Activated T-helper 1 cell treated with anti-CD3 and anti-CD28 coated beads, Interleukin-12 subunit alpha, Interleukin-12 subunit beta, Interleukin-2, Interleukin-4 antibody, amounts not matched to agents 30 ng/mL and 10 ng/mL and 1 ng/mL, durations not matched to agents 14 hours and 24 hours and 36 hours (primary cell): ENCODE data around the gene USP47. TPM values are rescaled to one million over a fixed set of nuclear protein-coding genes. Genes with fewer than 3 reads are reported as not detected.

ENCODE experiments used
- DNase-seq: peaks from one replicate; pipeline ENCODE4 v3.0.0; 2021; ENCODE audit warnings: low spot score
- H3K27ac Mint-ChIP-seq: one replicate; pipeline ENCODE4 v1.8.0; 2021; ENCODE audit warnings: mild to moderate bottlenecking, mixed read lengths
- H3K27me3 Mint-ChIP-seq: one replicate; pipeline ENCODE4 v1.8.0; 2022; ENCODE audit warnings: mild to moderate bottlenecking, moderate library complexity, mixed read lengths; ENCODE audit not compliant: insufficient read depth
- H3K36me3 Mint-ChIP-seq: one replicate; pipeline ENCODE4 v1.8.0; 2021; ENCODE audit warnings: low read depth, mixed read lengths
- H3K4me1 Mint-ChIP-seq: one replicate; pipeline ENCODE4 v1.8.0; 2021; ENCODE audit warnings: low read depth, mixed read lengths
- H3K4me3 Mint-ChIP-seq: one replicate; pipeline ENCODE4 v1.8.0; 2021; ENCODE audit warnings: mild to moderate bottlenecking, moderate library complexity, mixed read lengths
- H3K9me3 Mint-ChIP-seq: one replicate; pipeline ENCODE4 v1.8.0; 2021; ENCODE audit warnings: mixed read lengths
- intact Hi-C: fragments of 100-400 bp; cut with micrococcal nuclease; formaldehyde crosslinking; loops from one replicate; pipeline ENCODE4 v1.15.1; 2024
- total RNA-seq: library from RNA; stranded (reverse); gene quantifications from 2 replicates; pipeline ENCODE4 v1.2.3, GENCODE V29; 2022

The USP47 gene
- total RNA-seq, 1 donor from 2014 or later: 52.0 TPM

DNA sequence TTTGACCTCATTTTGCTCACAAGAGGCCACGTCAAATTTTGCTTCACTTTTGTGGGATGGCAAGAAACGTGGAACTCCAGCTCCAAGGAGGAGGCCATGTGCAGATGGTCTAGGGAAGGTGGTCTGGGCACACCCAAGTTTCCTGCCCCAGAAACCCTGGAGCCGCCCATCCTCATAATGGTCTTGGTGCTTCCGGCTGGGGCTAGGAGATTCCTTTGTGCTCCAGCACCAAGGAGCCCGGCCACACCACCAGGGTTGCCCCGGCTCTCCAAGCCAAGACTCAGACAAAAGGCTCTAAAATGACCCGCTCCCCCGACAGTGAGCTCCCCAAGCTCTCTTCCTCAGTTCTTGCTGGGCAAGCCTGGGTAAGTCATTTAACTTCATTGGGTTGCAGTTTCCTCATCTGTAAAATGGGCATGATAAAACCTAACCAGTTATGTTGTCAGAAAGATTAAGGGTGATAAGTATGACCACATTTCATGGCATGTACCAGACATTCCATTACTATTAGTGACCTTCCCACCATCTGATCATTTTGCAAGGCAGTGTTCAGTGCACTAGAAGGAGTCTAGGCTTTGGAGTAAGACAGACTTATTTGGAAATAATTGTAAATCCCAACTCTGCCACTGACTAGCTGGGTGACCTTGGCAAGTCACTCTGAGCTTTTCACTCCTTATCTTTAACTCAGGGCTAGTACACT lies 143.4 kb downstream of the USP47 start:
- intact Hi-C loops: no loop called here
- Mint-ChIP-seq H3K9me3 (no peaks in the 10 kb centered on the region), H3K27me3 (peaks cover 2% of the 10 kb centered on the region), H3K4me3 (no peak overlapping the region), H3K4me1 (peaks cover 10% of the 10 kb centered on the region), H3K27ac (no peak overlapping the region), H3K36me3 (no peaks in the 10 kb centered on the region)
- no peak for DNase-seq

DNA sequence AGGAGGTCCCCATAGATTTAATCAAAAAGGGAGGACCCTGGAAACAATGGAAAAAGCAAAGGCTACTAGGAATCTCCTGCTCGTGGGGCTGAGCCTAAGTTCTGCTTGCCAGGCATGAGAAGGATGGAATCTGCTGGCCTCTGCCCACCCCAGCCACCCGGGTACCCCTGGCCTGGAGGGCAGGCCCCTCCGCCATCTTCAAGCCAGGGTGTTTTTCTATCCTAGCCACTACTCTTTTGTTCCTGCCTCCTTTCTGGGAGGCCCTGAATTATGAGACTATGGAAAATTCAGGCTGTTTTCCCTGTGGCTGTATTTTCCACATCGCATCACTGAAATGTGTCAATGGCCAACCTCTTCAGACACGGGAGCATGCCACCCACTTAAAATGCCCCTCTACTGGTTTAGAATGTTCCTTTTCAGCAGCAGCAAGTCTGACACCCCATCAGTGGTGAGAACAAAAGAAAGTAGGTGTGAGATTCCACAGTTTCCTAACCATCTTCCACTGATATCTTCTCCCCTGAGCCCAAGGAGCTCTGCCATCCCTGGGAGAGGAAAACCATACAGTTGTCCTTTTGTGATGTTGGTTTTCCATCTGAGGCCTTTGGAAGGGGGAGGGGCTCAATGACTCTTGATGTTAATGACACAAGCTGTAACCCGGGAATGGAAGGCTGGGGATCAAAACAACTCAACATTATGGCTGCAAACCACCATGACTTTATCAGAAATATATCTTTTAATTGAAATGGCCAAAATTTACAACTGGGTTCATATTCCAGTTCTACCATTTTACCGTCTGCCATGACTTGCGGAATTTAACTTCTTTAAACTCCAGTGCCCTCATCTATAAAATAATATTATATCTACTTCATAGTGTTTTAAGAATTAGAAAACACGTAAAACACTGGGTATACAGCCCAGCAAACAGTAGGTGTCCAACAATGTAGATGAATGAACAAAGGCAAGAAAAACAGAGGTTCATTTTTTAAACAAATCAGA lies 144.5 kb downstream of the USP47 start:
- intact Hi-C loops: no loop called here
- no peak overlapping the region for H3K4me3 Mint-ChIP-seq
- no peak overlapping the region for H3K27ac Mint-ChIP-seq
- no peaks in the 10 kb centered on the region for H3K36me3 Mint-ChIP-seq
- no peaks in the 10 kb centered on the region for H3K9me3 Mint-ChIP-seq
- no peak for DNase-seq
- peaks cover 10% of the 10 kb centered on the region for H3K4me1 Mint-ChIP-seq
- peaks cover 8% of the 10 kb centered on the region for H3K27me3 Mint-ChIP-seq

DNA sequence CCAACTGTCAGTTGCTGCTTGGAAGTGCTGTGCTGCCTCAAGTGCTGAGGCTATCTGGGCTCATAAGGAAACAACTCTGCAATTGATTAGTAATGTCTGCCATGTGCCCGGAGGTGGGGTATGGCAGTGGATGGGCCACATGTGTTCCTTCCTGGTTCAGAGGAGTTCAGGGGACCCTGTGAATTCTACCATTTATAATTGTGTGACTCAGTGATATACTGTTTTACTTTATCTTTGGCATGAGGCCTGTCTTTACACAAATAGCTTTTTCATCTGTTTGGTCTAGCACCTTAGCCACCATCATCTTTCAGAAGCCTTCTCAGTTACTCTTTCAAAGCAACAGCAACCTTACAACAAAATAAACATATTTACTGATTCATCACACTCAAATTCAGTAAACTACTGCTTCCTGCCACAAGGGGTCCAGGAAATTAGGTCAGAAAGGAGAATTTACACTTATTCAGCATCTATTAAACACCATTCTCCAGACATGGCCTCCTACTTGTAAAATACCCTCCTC lies 145.8 kb downstream of the USP47 start:
- H3K27me3 Mint-ChIP-seq: peaks cover 14% of the 10 kb centered on the region
- H3K9me3 Mint-ChIP-seq: no peaks in the 10 kb centered on the region
- H3K4me1 Mint-ChIP-seq: peaks cover 10% of the 10 kb centered on the region
- DNase-seq: no peak
- intact Hi-C loops: no loop called here
- no peak overlapping the region for H3K27ac Mint-ChIP-seq
- H3K4me3 Mint-ChIP-seq: no peak overlapping the region
- no peaks in the 10 kb centered on the region for H3K36me3 Mint-ChIP-seq

DNA sequence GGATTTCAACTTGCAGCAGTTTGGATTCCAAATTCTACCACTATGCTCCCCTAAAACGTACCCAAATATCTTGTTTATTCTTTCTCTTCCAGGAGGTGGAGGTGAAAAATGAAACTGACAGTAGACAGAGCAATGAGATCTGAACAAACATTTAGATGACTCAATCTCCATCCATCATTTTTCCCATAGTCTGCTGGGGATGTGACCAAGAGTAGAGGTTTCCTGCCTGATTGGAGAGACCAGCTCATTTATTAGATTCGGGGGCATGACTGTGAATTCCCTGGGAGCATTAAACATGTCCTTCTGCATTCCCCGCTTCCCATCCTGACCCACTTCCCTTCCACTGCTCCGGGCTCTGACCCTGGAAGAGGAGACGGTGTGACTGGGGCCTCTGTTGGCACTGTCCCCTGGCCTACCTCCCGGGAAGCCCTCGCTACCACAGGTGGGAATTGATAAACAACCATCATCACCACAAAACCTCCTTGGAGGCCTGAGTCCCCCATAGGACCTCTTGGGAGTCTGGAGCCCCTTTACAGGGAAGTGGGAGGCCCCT lies 146.4 kb downstream of the USP47 start:
- DNase-seq: no peak
- intact Hi-C loops: no loop called here
- peaks cover 14% of the 10 kb centered on the region for H3K27me3 Mint-ChIP-seq
- H3K4me3 Mint-ChIP-seq: no peak overlapping the region
- H3K4me1 Mint-ChIP-seq: peaks cover 10% of the 10 kb centered on the region
- no peaks in the 10 kb centered on the region for H3K9me3 Mint-ChIP-seq
- no peaks in the 10 kb centered on the region for H3K36me3 Mint-ChIP-seq
- H3K27ac Mint-ChIP-seq: no peak overlapping the region

DNA sequence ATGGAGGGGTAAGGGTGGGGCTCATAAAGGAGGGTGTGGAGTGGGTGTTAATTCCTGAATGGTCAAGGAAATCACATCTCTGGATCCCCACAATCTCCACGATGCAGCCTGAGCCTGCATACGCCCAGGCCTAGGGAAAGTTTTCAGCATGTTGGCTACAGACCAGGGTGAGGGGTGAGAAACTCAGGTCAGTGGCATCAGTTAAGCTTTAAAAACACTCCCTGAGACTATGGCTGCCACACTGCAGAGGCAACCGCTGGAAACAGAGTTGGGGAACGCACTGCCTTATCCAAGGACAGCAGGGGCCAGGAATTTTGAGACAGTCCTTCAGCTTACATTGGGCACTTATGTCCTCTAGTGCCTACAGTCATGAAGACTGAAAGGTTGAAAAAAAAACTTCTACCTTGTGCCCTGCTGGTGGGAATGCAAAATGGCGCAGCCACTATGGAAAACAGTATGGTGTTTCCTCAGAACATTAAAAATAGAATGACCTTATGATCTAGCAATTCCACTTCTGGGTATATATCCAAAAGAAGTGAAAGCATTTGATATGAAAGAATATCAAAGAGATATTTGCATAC lies 147.0 kb downstream of the USP47 start:
- peaks cover 10% of the 10 kb centered on the region for H3K4me1 Mint-ChIP-seq
- H3K27me3 Mint-ChIP-seq: peaks cover 14% of the 10 kb centered on the region
- H3K9me3 Mint-ChIP-seq: no peaks in the 10 kb centered on the region
- no peaks in the 10 kb centered on the region for H3K36me3 Mint-ChIP-seq
- no peak overlapping the region for H3K4me3 Mint-ChIP-seq
- no peak for DNase-seq
- H3K27ac Mint-ChIP-seq: no peak overlapping the region
- intact Hi-C loops: no loop called here

DNA sequence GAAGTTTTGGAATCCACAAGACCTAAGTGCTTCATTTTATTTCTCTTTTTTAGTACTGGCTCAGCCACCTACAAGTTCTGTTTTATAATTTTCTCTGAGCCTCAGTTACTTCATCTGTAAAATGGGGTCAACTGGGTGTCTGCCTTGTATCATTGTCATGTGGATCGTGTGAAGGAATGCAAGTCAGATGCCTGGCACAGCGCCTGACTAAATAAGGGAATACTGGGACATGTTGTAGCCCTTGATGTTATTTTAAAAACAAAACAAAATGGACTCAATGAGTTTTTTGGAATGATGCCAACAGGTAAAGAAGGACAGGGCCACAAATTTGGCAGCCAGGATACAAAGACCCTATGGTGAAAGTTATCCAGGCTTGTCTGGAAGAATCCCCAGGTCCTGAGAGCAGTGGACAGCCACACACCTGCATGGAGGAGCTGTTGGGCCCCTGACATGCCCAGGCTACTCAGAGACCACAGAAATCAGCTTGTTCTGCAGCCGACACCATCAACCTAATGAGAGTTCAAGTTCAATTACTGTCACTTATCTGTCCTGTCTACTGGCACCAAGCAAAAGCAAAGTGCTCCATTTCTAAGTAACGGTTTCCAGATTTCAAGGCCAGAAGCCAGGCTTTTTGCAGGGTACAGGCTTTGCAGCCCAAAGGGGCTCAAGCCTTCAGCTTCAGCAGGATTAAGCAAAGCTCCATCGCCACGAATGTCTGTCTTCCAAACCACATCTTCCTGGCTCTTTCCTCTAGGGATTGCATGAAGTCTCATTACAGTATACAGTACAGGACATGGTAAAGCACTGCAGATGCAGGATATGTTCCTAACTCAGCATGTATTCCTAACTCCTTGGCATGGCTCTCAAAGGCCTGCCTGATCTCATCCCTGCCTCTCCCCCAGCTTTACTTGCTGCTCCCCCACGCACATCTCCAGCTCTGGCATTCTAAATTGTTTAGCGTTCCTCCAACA lies 148.3 kb downstream of the USP47 start:
- Mint-ChIP-seq H3K4me1 (peaks cover 10% of the 10 kb centered on the region), H3K27ac (no peak overlapping the region), H3K4me3 (no peak overlapping the region), H3K36me3 (no peaks in the 10 kb centered on the region), H3K9me3 (no peaks in the 10 kb centered on the region), H3K27me3 (peaks cover 21% of the 10 kb centered on the region)
- no peak for DNase-seq
- intact Hi-C loops: no loop called here

DNA sequence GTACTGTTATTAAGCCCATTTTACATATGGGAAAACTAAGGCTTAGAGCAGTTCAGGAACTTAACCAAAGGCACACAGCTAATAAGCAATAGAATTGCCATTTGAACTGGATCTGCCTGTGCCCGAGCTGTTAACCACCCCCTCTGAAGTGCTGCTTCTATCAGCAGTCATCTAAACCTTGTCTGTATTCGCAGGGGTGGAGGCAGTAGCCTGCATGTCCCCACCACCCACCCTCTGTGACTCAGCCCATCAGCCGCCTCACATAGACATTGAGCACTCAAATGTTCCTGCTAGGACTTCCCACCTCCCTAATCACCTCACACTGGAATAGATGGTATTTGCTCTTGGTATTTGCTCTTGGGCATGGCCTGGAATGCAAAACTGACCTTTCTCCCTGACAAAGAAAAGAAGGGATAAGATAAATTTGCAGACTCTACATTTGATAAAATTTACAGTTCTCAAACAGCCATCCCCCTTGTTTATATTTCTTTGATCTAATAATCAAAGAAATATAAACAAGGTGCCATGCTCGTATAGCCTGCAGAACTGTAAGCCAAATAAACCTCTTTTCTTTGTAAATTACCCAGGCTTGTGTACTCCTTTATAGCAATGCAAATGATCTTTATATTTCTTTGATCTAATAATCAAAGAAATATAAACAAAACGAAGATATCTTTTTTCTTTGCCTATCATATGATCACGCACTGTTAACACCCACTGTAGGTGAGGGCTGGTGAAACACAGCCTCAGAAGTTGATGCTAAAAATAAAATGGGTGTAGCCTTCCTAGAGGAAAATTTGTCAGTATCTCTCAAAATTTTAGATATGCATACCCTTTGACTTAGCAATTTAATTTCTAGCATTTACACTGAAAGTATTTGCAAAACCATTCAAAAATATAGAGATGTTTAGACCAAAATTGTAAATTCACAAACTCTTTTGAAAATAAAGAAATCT lies 150.8 kb downstream of the USP47 start:
- DNase-seq: no peak
- Mint-ChIP-seq H3K4me3 (no peak overlapping the region), H3K4me1 (peaks cover 16% of the 10 kb centered on the region), H3K27ac (no peak overlapping the region), H3K36me3 (no peaks in the 10 kb centered on the region), H3K27me3 (peaks cover 25% of the 10 kb centered on the region), H3K9me3 (no peaks in the 10 kb centered on the region)
- intact Hi-C loops: no loop called here

DNA sequence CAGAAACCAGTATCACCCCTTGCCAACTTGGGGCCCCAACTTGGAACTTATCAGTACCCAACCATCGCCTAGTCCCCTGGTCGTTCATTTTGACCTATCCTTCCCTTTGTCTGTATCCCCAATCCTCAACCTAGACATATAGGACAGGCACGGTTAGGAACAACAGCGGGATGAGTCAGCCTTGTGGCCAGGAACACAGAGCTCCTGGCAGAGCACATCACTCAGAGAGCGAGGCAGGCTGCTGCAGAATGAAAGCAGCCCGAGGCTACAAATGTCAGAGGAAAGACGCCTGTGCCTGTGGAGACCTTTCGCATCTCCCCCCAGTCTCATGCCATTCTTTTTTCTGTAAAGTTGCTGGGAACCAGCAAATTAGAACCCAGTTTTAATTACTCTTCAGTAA lies 152.1 kb downstream of the USP47 start:
- Mint-ChIP-seq H3K36me3 (no peaks in the 10 kb centered on the region), H3K4me1 (peaks cover 18% of the 10 kb centered on the region), H3K27me3 (peaks cover 27% of the 10 kb centered on the region), H3K9me3 (no peaks in the 10 kb centered on the region), H3K27ac (no peak overlapping the region), H3K4me3 (no peak overlapping the region)
- DNase-seq: no peak
- intact Hi-C loops: no loop called here

DNA sequence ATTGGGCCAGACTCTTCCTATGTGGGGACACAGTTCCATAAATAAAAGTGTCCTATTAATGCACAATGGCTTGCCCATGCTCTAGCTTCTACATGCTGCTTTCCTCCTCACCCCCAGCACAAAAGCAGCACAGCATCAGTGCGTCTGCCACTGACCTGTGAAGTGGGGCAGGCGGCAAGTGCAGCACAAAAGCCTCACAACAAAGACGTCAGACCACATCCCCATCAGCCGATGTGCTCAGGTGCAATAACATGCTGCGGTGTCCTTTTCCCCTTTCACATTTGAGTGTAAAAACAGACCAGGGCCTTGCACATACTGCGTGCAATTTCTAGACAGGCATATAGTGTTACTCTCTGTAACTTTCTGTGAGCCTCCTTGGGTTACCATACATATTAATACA lies 153.8 kb downstream of the USP47 start:
- H3K4me3 Mint-ChIP-seq: no peak overlapping the region
- H3K4me1 Mint-ChIP-seq: peaks cover 24% of the 10 kb centered on the region
- DNase-seq: no peak
- no peaks in the 10 kb centered on the region for H3K36me3 Mint-ChIP-seq
- no peaks in the 10 kb centered on the region for H3K9me3 Mint-ChIP-seq
- intact Hi-C loops: no loop called here
- no peak overlapping the region for H3K27ac Mint-ChIP-seq
- peaks cover 35% of the 10 kb centered on the region for H3K27me3 Mint-ChIP-seq

DNA sequence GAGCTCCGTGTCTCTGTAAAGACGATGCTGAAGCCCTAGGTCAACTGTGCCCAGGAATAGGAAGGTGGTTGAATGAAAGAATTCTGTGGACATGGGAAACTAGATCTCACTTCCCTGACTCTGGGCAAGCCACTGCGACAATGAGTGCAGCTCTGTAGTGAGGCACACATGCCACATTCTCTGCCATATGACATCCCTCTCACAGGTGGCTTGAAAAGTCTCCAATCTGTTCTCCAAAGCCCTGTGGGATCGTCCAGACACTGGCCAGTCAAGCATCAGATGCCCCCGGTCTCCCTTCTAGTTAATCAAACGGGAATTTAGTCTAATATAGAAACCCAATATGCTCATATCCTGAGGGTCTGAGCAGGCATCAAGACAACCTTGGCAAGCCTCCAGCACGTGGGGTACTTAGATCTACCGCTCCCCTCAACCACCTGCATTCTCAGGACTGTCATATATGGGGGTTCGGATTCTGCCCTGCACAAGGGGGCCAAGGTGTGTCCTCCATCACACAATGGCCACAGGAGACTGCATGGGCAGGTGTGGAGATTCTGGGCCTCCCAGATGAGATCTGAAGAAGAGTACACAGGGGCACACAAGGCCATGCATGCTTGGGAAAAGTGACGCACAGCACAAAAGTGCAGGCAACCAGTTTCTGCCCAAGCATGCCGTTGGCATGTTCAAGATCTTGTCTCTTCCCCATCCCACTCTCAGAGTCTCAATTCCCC lies 154.7 kb downstream of the USP47 start:
- Mint-ChIP-seq H3K27me3 (peaks cover 30% of the 10 kb centered on the region), H3K9me3 (no peaks in the 10 kb centered on the region), H3K4me1 (peaks cover 24% of the 10 kb centered on the region), H3K27ac (no peak overlapping the region), H3K4me3 (no peak overlapping the region), H3K36me3 (no peaks in the 10 kb centered on the region)
- intact Hi-C loops: no loop called here
- no peak for DNase-seq

DNA sequence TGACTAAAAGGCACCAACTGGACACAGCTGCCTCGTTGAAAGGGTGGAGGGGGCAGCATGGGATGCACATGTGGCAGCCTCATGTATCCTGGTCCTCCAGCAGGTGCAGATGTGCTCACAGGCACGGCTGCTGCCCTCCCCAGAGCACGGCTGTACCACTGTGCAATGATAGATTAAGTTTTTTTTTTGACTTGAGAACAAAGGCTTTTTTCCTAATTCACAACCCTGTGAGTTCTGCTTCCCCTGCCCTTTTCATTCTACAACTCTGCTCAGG lies 155.2 kb downstream of the USP47 start:
- Mint-ChIP-seq H3K4me1 (peaks cover 24% of the 10 kb centered on the region), H3K9me3 (no peaks in the 10 kb centered on the region), H3K27ac (no peak overlapping the region), H3K27me3 (peaks cover 25% of the 10 kb centered on the region), H3K36me3 (no peaks in the 10 kb centered on the region), H3K4me3 (no peak overlapping the region)
- DNase-seq: no peak
- intact Hi-C loops: no loop called here
